Measurements from ENCODE around the gene MSANTD2.

DNA sequence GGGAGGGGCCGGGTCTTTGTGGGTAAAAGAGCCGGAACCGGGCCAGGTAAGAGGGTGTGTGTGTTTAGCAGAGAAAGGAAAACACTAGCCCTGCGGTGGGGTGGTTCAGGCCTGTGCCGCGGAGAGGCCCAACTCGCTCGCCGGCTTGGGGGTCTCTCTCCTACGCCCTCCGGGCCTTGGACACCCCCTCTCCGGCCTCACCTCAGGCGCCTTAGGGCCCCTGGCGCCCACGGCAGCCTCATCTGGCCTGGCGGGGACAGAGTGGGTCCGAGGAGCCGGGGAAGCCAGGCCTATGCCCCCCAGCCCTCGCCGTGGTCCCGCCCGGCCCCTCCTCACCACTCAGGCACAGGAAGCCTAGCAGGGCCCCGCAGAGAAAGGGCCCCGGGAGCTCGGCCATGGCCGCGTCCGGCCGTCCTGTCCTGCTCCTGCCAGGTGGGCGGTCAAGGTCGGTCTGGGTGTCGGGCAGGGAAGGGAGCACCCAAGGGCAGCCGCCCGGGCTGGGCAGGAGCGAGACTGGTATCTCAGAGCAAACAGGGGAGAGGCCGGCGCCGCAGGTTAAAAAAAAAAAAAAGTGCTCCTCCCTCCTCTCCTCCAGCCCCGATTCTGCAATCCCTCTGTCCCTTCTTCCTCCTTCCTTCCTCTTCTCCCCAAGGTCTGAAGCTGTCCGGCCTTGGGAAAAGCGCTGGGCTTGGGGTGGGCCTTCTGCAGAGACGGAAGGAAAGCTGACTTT, 48.3 kb downstream of the MSANTD2 start, which contains the start of gene VSIG2:
- TF ChIP-seq, protein P1, sequence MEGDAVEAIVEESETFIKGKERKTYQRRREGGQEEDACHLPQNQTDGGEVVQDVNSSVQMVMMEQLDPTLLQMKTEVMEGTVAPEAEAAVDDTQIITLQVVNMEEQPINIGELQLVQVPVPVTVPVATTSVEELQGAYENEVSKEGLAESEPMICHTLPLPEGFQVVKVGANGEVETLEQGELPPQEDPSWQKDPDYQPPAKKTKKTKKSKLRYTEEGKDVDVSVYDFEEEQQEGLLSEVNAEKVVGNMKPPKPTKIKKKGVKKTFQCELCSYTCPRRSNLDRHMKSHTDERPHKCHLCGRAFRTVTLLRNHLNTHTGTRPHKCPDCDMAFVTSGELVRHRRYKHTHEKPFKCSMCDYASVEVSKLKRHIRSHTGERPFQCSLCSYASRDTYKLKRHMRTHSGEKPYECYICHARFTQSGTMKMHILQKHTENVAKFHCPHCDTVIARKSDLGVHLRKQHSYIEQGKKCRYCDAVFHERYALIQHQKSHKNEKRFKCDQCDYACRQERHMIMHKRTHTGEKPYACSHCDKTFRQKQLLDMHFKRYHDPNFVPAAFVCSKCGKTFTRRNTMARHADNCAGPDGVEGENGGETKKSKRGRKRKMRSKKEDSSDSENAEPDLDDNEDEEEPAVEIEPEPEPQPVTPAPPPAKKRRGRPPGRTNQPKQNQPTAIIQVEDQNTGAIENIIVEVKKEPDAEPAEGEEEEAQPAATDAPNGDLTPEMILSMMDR (IDR thresholded peaks at IDR 0.05) = no peak
- TF ChIP-seq POLR2AphosphoS5 (IDR thresholded peaks at IDR 0.05) = no peak

All from breast epithelium (tissue), 3 donors.